Muscle of leg (tissue), 11 donors: ENCODE measurements around the gene KCNQ4. TPM values are rescaled to one million over a fixed set of nuclear protein-coding genes. Genes with fewer than 3 reads are reported as not detected.

ENCODE experiments used
- DNase-seq: peaks from one replicate; pipeline ENCODE4 v3.0.0; 2013
- H3K27ac ChIP-seq: one replicate; pipeline ENCODE4 v1.5.1; 2013; ENCODE audit warnings: mild to moderate bottlenecking, low read length, control low read depth
- H3K27me3 ChIP-seq: one replicate; pipeline ENCODE4 v1.6.1; 2013; ENCODE audit warnings: low read length; ENCODE audit not compliant: control insufficient read depth, insufficient read depth
- H3K36me3 ChIP-seq: one replicate; pipeline ENCODE4 v1.6.1; 2013; ENCODE audit warnings: low read length; ENCODE audit not compliant: control insufficient read depth, insufficient read depth
- H3K4me1 ChIP-seq: one replicate; pipeline ENCODE4 v1.6.1; 2013; ENCODE audit warnings: low read length; ENCODE audit not compliant: control insufficient read depth, insufficient read depth
- H3K4me3 ChIP-seq: one replicate; pipeline ENCODE4 v1.5.1; 2013; ENCODE audit warnings: low read length, control low read depth
- H3K9me3 ChIP-seq: replicated peaks from 2 replicates; pipeline ENCODE4 v1.6.1; 2013; ENCODE audit warnings: low read depth, low read length; ENCODE audit not compliant: control insufficient read depth
- WGBS: methylation state at CpG from one replicate; pipeline ENCODE4 v1.1.5; 2013; ENCODE audit warnings: missing lambda C conversion rate; ENCODE audit not compliant: insufficient coverage; 5-methylcytosine and 5-hydroxymethylcytosine counted together
- polyA plus RNA-seq, 8 donors: library from polyadenylated mRNA; unstranded; fragments of 120-200 nt; gene quantifications; one replicate each; pipeline versions ENCODE4 v1.2.1 to v1.2.3, GENCODE V29; 2013; ENCODE audit warnings: inconsistent platforms in 1 of 8, low replicate concordance in 1 of 8; ENCODE audit not compliant: insufficient read length in 8 of 8, insufficient read depth in 1 of 8
- total RNA-seq: library from RNA; stranded (reverse); fragments of 120-200 nt; gene quantifications from one replicate; pipeline ENCODE4 v1.2.4, GENCODE V29; 2013

KCNQ4 gene
- total and polyA plus RNA-seq, 9 donors = 6.3 to 33.1 (median 22.1) TPM

DNA sequence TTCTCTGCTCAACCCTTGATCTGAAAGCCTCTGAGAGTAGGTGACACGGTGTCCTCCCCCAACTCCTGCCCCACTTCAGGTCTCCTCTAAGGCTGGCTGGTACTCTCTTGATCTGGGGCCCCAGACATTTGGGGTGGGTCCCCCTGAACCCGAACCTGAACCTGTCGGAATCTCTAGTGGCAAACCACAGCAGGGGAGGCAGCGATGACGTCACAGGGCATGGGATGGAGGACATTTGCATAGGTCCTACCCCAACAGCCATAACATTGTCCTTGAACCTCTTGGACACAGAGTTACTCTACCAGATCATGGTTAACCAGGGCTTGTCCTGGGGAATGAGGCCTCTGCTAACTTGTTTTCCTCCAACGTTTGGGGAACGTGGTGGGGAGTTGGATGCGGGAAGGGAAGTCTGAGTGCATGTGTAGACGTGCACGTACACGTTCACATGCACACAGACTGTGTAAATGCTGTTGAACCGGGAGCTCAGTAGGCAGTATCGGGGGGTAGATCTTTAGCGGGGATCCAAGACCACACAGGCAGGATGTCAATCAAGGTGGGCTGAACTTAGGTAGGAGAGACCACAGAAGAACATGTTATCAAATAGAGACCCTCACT, 46.2 kb downstream of the KCNQ4 start:
- no peak for DNase-seq
- Histone ChIP-seq H3K4me1 (peaks cover 11% of the 10 kb centered on the region), H3K9me3 (no peaks in the 10 kb centered on the region), H3K4me3 (no peak overlapping the region), H3K27ac (no peak overlapping the region), H3K27me3 (no peaks in the 10 kb centered on the region), H3K36me3 (peaks cover 3% of the 10 kb centered on the region)
- 84% methylated on average over 10 of the region's 14 CpGs for WGBS

GRCh38 chr1:40830419-40830943, 46.9 kb downstream of the KCNQ4 start:
- H3K27me3 ChIP-seq = no peaks in the 10 kb centered on the region
- WGBS = 87% methylated on average over 6 of the region's 13 CpGs
- H3K27ac ChIP-seq = no peak overlapping the region
- no peak overlapping the region for H3K4me3 ChIP-seq
- H3K9me3 ChIP-seq = no peaks in the 10 kb centered on the region
- H3K4me1 ChIP-seq = peaks cover 4% of the 10 kb centered on the region
- DNase-seq = no peak
- H3K36me3 ChIP-seq = peaks cover 8% of the 10 kb centered on the region

- Histone ChIP-seq H3K36me3 (peaks cover 5% of the 10 kb centered on the region), H3K27ac (no peak overlapping the region), H3K4me3 (no peak overlapping the region), H3K4me1 (no peaks in the 10 kb centered on the region), H3K9me3 (no peaks in the 10 kb centered on the region), H3K27me3 (no peaks in the 10 kb centered on the region)
- no peak for DNase-seq
- 97% methylated on average over 15 of the region's 22 CpGs for WGBS
Observed at GRCh38 chr1:40831001-40831732, 47.6 kb downstream of the KCNQ4 start.

DNA sequence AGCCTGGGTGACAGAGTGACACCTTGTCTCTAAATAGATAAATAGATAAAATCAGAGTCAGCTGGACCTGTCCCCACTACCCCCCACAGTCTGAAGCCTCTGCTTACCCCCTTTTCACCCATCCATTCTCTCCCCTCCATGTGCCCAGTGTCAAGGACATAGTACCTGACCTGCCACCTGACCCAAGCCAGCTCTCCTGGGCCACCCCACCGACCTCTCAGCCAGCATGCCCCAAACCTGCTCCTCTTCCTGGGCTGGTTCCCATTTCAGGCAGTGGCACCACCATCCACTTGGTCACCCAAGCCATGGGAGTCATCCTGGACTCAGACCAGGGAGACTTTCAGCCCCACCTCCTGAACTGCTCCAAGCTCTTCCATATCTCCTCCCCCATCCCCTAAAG, 50.4 kb downstream of the KCNQ4 start:
- DNase-seq = no peak
- WGBS = 92% methylated on average over 1 of the region's 1 CpG
- Histone ChIP-seq H3K9me3 (no peaks in the 10 kb centered on the region), H3K4me1 (no peaks in the 10 kb centered on the region), H3K4me3 (no peak overlapping the region), H3K27ac (no peak overlapping the region), H3K27me3 (peaks cover 7% of the 10 kb centered on the region), H3K36me3 (peaks cover 8% of the 10 kb centered on the region)

DNA sequence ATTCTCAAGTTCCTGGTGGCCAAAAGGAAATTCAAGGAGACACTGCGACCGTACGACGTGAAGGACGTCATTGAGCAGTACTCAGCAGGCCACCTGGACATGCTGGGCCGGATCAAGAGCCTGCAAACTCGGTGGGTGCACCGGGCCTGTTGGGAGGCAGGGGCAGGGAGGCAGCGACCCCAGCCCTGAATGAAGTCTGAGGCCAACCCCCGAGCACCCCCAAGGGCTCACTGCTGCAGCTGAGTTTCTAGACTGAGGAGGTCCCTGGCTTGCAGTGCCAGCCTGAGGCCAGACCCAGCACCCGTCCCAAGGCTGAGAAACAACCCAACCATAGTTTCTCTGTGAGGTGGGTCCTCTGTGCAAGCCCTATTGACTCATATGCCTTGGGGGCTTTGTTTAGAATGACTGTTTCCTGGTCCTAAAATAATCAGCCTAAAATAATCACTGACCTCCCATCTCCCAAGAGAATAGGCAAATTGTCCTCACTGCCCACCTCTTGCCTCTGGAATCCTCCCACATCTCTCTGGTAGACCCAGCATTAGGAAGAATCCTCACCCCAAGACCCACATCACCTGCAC, 51.5 kb downstream of the KCNQ4 start:
- Histone ChIP-seq H3K36me3 (peaks cover 8% of the 10 kb centered on the region), H3K9me3 (no peaks in the 10 kb centered on the region), H3K4me1 (no peaks in the 10 kb centered on the region), H3K27ac (no peak overlapping the region), H3K4me3 (no peak overlapping the region), H3K27me3 (peaks cover 7% of the 10 kb centered on the region)
- WGBS = 44% methylated on average over 10 of the region's 11 CpGs
- no peak for DNase-seq

DNA sequence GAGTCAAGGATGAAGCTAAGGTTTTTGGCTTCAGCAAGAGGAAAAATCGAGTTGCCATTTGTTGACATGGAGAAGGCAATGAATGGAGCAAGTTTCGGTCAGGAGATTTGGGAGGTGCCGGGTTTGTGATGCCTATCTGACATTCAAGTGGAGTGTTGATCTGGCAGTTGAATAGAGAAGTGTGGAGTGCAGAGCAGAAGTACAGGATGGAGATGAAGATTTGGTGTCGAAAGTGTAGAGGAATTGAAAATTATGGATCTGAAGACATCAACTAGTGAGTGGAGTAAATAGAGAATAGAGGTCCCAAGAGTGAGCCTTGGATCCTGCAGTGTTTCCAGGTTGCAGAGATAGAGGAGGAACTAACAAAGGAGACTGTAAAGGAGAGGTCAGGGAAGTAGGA, 52.7 kb downstream of the KCNQ4 start:
- no peaks in the 10 kb centered on the region for H3K4me1 ChIP-seq
- H3K27me3 ChIP-seq = peaks cover 7% of the 10 kb centered on the region
- no peak overlapping the region for H3K4me3 ChIP-seq
- H3K36me3 ChIP-seq = peaks cover 8% of the 10 kb centered on the region
- no peak for DNase-seq
- 80% methylated on average over 4 of the region's 4 CpGs for WGBS
- no peak overlapping the region for H3K27ac ChIP-seq
- H3K9me3 ChIP-seq = no peaks in the 10 kb centered on the region

GRCh38 chr1:40837601-40838000, 54.0 kb downstream of the KCNQ4 start:
- Histone ChIP-seq H3K27me3 (peaks cover 7% of the 10 kb centered on the region), H3K27ac (no peak overlapping the region), H3K36me3 (peaks cover 8% of the 10 kb centered on the region), H3K4me1 (no peaks in the 10 kb centered on the region), H3K9me3 (peaks cover under 1% of the 10 kb centered on the region), H3K4me3 (no peak overlapping the region)
- WGBS = 54% methylated on average over 14 of the region's 24 CpGs
- DNase-seq = no peak

GRCh38 chr1:40838045-40838979, 54.7 kb downstream of the KCNQ4 start:
- H3K9me3 ChIP-seq = peaks cover 3% of the 10 kb centered on the region
- H3K4me3 ChIP-seq = no peak overlapping the region
- peaks cover 8% of the 10 kb centered on the region for H3K36me3 ChIP-seq
- H3K4me1 ChIP-seq = no peaks in the 10 kb centered on the region
- H3K27me3 ChIP-seq = peaks cover 7% of the 10 kb centered on the region
- 35% methylated on average over 48 of the region's 60 CpGs for WGBS
- DNase-seq = no peak
- H3K27ac ChIP-seq = no peak overlapping the region

- peaks cover 8% of the 10 kb centered on the region for H3K36me3 ChIP-seq
- no peak for DNase-seq
- WGBS = 60% methylated on average over 11 of the region's 15 CpGs
- peaks cover 7% of the 10 kb centered on the region for H3K27me3 ChIP-seq
- H3K9me3 ChIP-seq = peaks cover 3% of the 10 kb centered on the region
- no peaks in the 10 kb centered on the region for H3K4me1 ChIP-seq
- H3K27ac ChIP-seq = no peak overlapping the region
- no peak overlapping the region for H3K4me3 ChIP-seq
Observed at GRCh38 chr1:40838980-40839942, 55.7 kb downstream of the KCNQ4 start.
